ENCODE data around the gene PSRC1.

DNA sequence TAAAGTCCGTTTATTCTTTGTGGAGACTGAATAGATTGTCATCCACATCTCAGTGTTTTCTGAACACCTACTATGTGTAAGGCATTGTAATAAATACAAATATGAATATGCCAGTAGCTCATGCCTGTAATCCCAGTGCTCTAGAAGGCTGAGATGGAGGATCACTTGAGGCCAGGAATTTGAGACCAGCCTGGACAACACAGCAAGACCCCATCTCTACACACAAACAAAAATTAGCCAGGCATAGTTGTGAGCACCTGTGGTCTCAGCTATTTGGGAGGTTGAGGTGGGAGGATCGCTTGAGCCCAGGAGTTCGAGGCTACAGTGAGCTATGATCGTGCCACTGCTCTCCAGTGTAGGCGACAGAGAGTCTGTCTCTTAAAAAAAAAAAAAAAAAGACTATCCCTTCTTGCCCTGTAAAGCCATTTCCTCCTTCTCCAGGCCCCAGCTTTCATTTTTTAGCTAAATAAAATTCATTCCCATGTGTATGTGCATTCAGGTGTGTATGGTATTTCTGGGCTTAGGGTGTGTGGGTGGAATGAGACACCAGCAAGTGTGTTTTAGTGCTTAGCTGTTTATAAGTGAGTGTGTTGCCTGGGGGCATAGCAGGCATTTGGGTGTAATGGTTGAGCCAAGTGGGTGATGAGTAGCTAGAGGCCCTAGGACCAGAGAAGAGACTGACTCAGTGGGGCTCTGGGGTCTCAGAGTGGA lies 25.8 kb downstream of the PSRC1 start:
- TF ChIP-seq, protein P1, sequence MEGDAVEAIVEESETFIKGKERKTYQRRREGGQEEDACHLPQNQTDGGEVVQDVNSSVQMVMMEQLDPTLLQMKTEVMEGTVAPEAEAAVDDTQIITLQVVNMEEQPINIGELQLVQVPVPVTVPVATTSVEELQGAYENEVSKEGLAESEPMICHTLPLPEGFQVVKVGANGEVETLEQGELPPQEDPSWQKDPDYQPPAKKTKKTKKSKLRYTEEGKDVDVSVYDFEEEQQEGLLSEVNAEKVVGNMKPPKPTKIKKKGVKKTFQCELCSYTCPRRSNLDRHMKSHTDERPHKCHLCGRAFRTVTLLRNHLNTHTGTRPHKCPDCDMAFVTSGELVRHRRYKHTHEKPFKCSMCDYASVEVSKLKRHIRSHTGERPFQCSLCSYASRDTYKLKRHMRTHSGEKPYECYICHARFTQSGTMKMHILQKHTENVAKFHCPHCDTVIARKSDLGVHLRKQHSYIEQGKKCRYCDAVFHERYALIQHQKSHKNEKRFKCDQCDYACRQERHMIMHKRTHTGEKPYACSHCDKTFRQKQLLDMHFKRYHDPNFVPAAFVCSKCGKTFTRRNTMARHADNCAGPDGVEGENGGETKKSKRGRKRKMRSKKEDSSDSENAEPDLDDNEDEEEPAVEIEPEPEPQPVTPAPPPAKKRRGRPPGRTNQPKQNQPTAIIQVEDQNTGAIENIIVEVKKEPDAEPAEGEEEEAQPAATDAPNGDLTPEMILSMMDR (IDR thresholded peaks at IDR 0.05) = no peak
- TF ChIP-seq ZFX (IDR thresholded peaks at IDR 0.05; ENCODE audit: borderline replicate concordance) = no peak

Measured in 22Rv1 (cell line).